Neural progenitor cell (in vitro differentiated cells): ENCODE results near the gene SCN10A. TPM values are rescaled to one million over a fixed set of nuclear protein-coding genes. Genes with fewer than 3 reads are reported as not detected.
A peak's percentile ranks its signal among the peaks of the same experiment; 100 is the strongest.

Source experiments
- DNase-seq: peaks from one replicate; pipeline ENCODE4 v3.0.0-alpha.2; 2016; ENCODE audit warnings: low spot score
- H2AFZ ChIP-seq: fragments of 200-600 bp; sonication (generic); replicated peaks from 2 replicates; pipeline ENCODE4 v1.6.1; 2016; ENCODE audit warnings: antibody characterized with exemption
- H3F3A ChIP-seq: fragments of 200-600 bp; sonication (generic); 2 replicates; pipeline ENCODE4 v1.6.1; 2016; ENCODE audit warnings: antibody characterized with exemption, low read depth
- H3K27ac ChIP-seq: fragments of 200-600 bp; sonication (generic); 2 replicates; pipeline ENCODE4 v1.5.1; 2016; ENCODE audit warnings: mild to moderate bottlenecking
- H3K27me3 ChIP-seq: fragments of 200-600 bp; sonication (generic); 2 replicates; pipeline ENCODE4 v1.6.1; 2016; ENCODE audit warnings: mild to moderate bottlenecking, moderate library complexity
- H3K36me3 ChIP-seq: fragments of 200-600 bp; sonication (generic); 2 replicates; pipeline ENCODE4 v1.5.1; 2016
- H3K4me1 ChIP-seq: fragments of 200-600 bp; sonication (generic); 2 replicates; pipeline ENCODE4 v1.6.1; 2016; ENCODE audit warnings: mixed run types
- H3K4me2 ChIP-seq: fragments of 200-600 bp; sonication (generic); 2 replicates; pipeline ENCODE4 v1.6.1; 2016
- H3K4me3 ChIP-seq: fragments of 200-600 bp; sonication (generic); 2 replicates; pipeline ENCODE4 v1.5.1; 2016
- H3K79me2 ChIP-seq: fragments of 200-600 bp; sonication (generic); 2 replicates; pipeline ENCODE4 v1.6.1; 2016; ENCODE audit warnings: low read depth
- H3K9ac ChIP-seq: fragments of 200-600 bp; sonication (generic); 2 replicates; pipeline ENCODE4 v1.6.1; 2016
- H3K9me3 ChIP-seq: fragments of 200-600 bp; sonication (generic); 2 replicates; pipeline ENCODE4 v1.5.1; 2016; ENCODE audit warnings: low read depth
- H4K20me1 ChIP-seq: fragments of 200-600 bp; sonication (generic); 2 replicates; pipeline ENCODE4 v1.6.1; 2016; ENCODE audit warnings: low read depth
- H3K27ac Mint-ChIP-seq: 3 replicates; pipeline ENCODE4 v1.8.0; 2021; ENCODE audit warnings: mixed read lengths
- H3K27me3 Mint-ChIP-seq: 2 replicates; pipeline ENCODE4 v1.8.0; 2022; ENCODE audit warnings: low read depth, mild to moderate bottlenecking, inconsistent platforms, moderate library complexity, mixed read lengths; ENCODE audit not compliant: insufficient read depth
- H3K36me3 Mint-ChIP-seq: 3 replicates; pipeline ENCODE4 v1.8.0; 2021; ENCODE audit warnings: mixed read lengths
- H3K4me1 Mint-ChIP-seq: 3 replicates; pipeline ENCODE4 v1.8.0; 2021; ENCODE audit warnings: mixed read lengths
- H3K4me3 Mint-ChIP-seq: 3 replicates; pipeline ENCODE4 v1.8.0; 2021; ENCODE audit warnings: mild to moderate bottlenecking, moderate library complexity, mixed read lengths
- H3K9me3 Mint-ChIP-seq: 3 replicates; pipeline ENCODE4 v1.8.0; 2020; ENCODE audit warnings: mixed read lengths
- CTCF ChIP-seq: fragments of 200-600 bp; sonication (generic); IDR thresholded peaks from 2 replicates; pipeline ENCODE4 v1.5.1; 2017; ENCODE audit warnings: antibody characterized with exemption, mild to moderate bottlenecking
- EZH2 ChIP-seq: fragments of 200-600 bp; sonication (generic); IDR thresholded peaks from 2 replicates; pipeline ENCODE4 v1.6.1; 2017; ENCODE audit warnings: antibody characterized with exemption, mild to moderate bottlenecking, moderate library complexity
- EZH2phosphoT487 ChIP-seq: fragments of 200-600 bp; sonication (generic); IDR thresholded peaks from 2 replicates; pipeline ENCODE4 v1.6.1; 2017; ENCODE audit warnings: antibody characterized with exemption
- total RNA-seq: library from RNA; depleted of rRNA; stranded (reverse); fragments of >200 nt; gene quantifications from 2 replicates; pipeline ENCODE4 v1.2.3, GENCODE V29; 2015; ENCODE audit warnings: low replicate concordance

SCN10A gene
- total RNA-seq, 1 donor from 2014 or later, result not detected

- TF ChIP-seq EZH2phosphoT487 (no peak), EZH2 (no peak), CTCF (no peak)
- Histone ChIP-seq H3K27me3 (no peaks in the 10 kb centered on the region), H2AFZ (no peak overlapping the region), H3K4me2 (no peak overlapping the region), H3K9ac (no peak overlapping the region), H3K27ac (peak overlapping the region; percentile 53), H3K4me1 (peaks cover 30% of the 10 kb centered on the region), H3K9me3 (no peaks in the 10 kb centered on the region), H3K36me3 (no peaks in the 10 kb centered on the region), H4K20me1 (no peaks in the 10 kb centered on the region), H3F3A (peaks cover 12% of the 10 kb centered on the region), H3K4me3 (no peak overlapping the region), H3K79me2 (no peaks in the 10 kb centered on the region)
- Mint-ChIP-seq H3K27me3 (peaks cover 4% of the 10 kb centered on the region), H3K27ac (no peak overlapping the region), H3K9me3 (peaks cover 6% of the 10 kb centered on the region), H3K4me1 (peaks cover 28% of the 10 kb centered on the region), H3K4me3 (no peak overlapping the region), H3K36me3 (no peaks in the 10 kb centered on the region)
- DNase-seq, result peak; percentile 40
Measured at GRCh38 chr3:38836561-38836960, 20.5 kb upstream of the SCN10A start.

GRCh38 chr3:38835939-38836338 is 19.9 kb upstream of the SCN10A start:
- H3F3A ChIP-seq, result peaks cover 12% of the 10 kb centered on the region
- no peak overlapping the region for H3K9ac ChIP-seq
- no peak overlapping the region for H3K4me3 ChIP-seq
- H3K27me3 ChIP-seq, result no peaks in the 10 kb centered on the region
- H3K79me2 ChIP-seq, result no peaks in the 10 kb centered on the region
- Mint-ChIP-seq H3K9me3 (peaks cover 6% of the 10 kb centered on the region), H3K27me3 (peaks cover 4% of the 10 kb centered on the region), H3K36me3 (no peaks in the 10 kb centered on the region), H3K4me1 (peaks cover 28% of the 10 kb centered on the region), H3K4me3 (no peak overlapping the region), H3K27ac (no peak overlapping the region)
- peaks cover 30% of the 10 kb centered on the region for H3K4me1 ChIP-seq
- H3K9me3 ChIP-seq, result no peaks in the 10 kb centered on the region
- no peak overlapping the region for H3K4me2 ChIP-seq
- no peak for TF ChIP-seq EZH2phosphoT487
- TF ChIP-seq CTCF, result no peak
- no peak for TF ChIP-seq EZH2
- no peak for DNase-seq
- no peaks in the 10 kb centered on the region for H4K20me1 ChIP-seq
- H2AFZ ChIP-seq, result no peak overlapping the region
- H3K36me3 ChIP-seq, result no peaks in the 10 kb centered on the region
- H3K27ac ChIP-seq, result no peak overlapping the region

GRCh38 chr3:38834717-38835116 is 18.7 kb upstream of the SCN10A start:
- Histone ChIP-seq H3F3A (peaks cover 12% of the 10 kb centered on the region), H3K9ac (no peak overlapping the region), H3K36me3 (no peaks in the 10 kb centered on the region), H3K4me2 (no peak overlapping the region), H3K9me3 (no peaks in the 10 kb centered on the region), H4K20me1 (no peaks in the 10 kb centered on the region), H3K79me2 (no peaks in the 10 kb centered on the region), H2AFZ (no peak overlapping the region), H3K27ac (no peak overlapping the region), H3K27me3 (no peaks in the 10 kb centered on the region), H3K4me3 (no peak overlapping the region), H3K4me1 (peaks cover 30% of the 10 kb centered on the region)
- Mint-ChIP-seq H3K4me1 (peaks cover 28% of the 10 kb centered on the region), H3K27ac (no peak overlapping the region), H3K36me3 (no peaks in the 10 kb centered on the region), H3K4me3 (no peak overlapping the region), H3K27me3 (peaks cover 4% of the 10 kb centered on the region), H3K9me3 (peaks cover 6% of the 10 kb centered on the region)
- DNase-seq, result no peak
- TF ChIP-seq CTCF (no peak), EZH2phosphoT487 (no peak), EZH2 (no peak)
